SH-SY5Y (cell line): ENCODE results near the gene SEMA3C.

Experiments
- GATA2 ChIP-seq: IDR thresholded peaks from 2 replicates; pipeline ENCODE4 v1.6.1; 2011; ENCODE audit warnings: mild to moderate bottlenecking, low read depth, low read length
- GATA3 ChIP-seq: IDR thresholded peaks from 2 replicates; pipeline ENCODE4 v1.6.1; 2011; ENCODE audit warnings: low read depth, mild to moderate bottlenecking, low read length, moderate library complexity

- TF ChIP-seq GATA2 (no peak), GATA3 (no peak)
Measured at GRCh38 chr7:80869821-80870751, 48.8 kb downstream of the SEMA3C start.
